Ishikawa (cell line): ENCODE data around the gene DAB1.

ENCODE experiments used
- CREB1 ChIP-seq: IDR thresholded peaks from 2 replicates; pipeline ENCODE4 v1.6.1; 2012; ENCODE audit warnings: low read depth
- EGR1 ChIP-seq: IDR thresholded peaks from 2 replicates; pipeline ENCODE4 v1.6.1; 2012
- EP300 ChIP-seq: IDR thresholded peaks from 2 replicates; pipeline ENCODE4 v1.6.1; 2012; ENCODE audit warnings: borderline replicate concordance
- FOXM1 ChIP-seq: IDR thresholded peaks from 2 replicates; pipeline ENCODE4 v1.6.1; 2012; ENCODE audit warnings: low read depth, borderline replicate concordance
- MAX ChIP-seq: IDR thresholded peaks from 2 replicates; pipeline ENCODE4 v1.6.1; 2012
- NFIC ChIP-seq: IDR thresholded peaks from 2 replicates; pipeline ENCODE4 v1.6.1; 2012
- RAD21 ChIP-seq: IDR thresholded peaks from 2 replicates; pipeline ENCODE4 v1.6.1; 2012; ENCODE audit warnings: low read depth
- REST ChIP-seq: IDR thresholded peaks from 2 replicates; pipeline ENCODE4 v1.6.1; 2012; ENCODE audit warnings: low read depth, mild to moderate bottlenecking
- TAF1 ChIP-seq: IDR thresholded peaks from 2 replicates; pipeline ENCODE4 v1.6.1; 2012; ENCODE audit warnings: low read depth, mild to moderate bottlenecking
- TCF12 ChIP-seq: IDR thresholded peaks from 2 replicates; pipeline ENCODE4 v1.6.1; 2012; ENCODE audit warnings: low read depth
- TEAD4 ChIP-seq: IDR thresholded peaks from 2 replicates; pipeline ENCODE4 v1.6.1; 2012
- USF1 ChIP-seq: IDR thresholded peaks from 2 replicates; pipeline ENCODE4 v1.6.1; 2012
- YY1 ChIP-seq: IDR thresholded peaks from 2 replicates; pipeline ENCODE4 v1.6.1; 2012; ENCODE audit warnings: low read depth

- TF ChIP-seq EP300 (no peak), TAF1 (no peak), MAX (no peak), USF1 (no peak), FOXM1 (no peak), RAD21 (no peak), EGR1 (no peak), REST (no peak), TCF12 (no peak), CREB1 (no peak), NFIC (no peak), YY1 (no peak), TEAD4 (no peak)
Measured at GRCh38 chr1:57084701-57085100, 339.2 kb downstream of the DAB1 start.
